Lower leg skin (tissue), 4 donors: Measurements from ENCODE around the gene SKIDA1. TPM values are rescaled to one million over a fixed set of nuclear protein-coding genes. Genes with fewer than 3 reads are reported as not detected.

Experiments
- DNase-seq, 2 donors: peaks; one replicate each; pipeline ENCODE4 v3.0.0-alpha.2; 2019; ENCODE audit warnings: low spot score in 2 of 2
- H3K4me3 ChIP-seq: fragments of 200-600 bp; sonication (generic); 2 replicates; pipeline ENCODE4 v1.5.1; 2017; ENCODE audit warnings: mild to moderate bottlenecking, low read depth; ENCODE audit not compliant: poor library complexity, severe bottlenecking
- POLR2A ChIP-seq, 2 donors: fragments of 450-650 bp; IDR thresholded peaks; one replicate each; pipeline ENCODE4 v1.6.1; 2016 to 2017; ENCODE audit warnings: antibody characterized with exemption in 2 of 2, mild to moderate bottlenecking in 1 of 2, moderate library complexity in 1 of 2
- WGBS, 2 donors: methylation state at CpG; one replicate each; pipeline ENCODE4 v1.1.5; 2018; 5-methylcytosine and 5-hydroxymethylcytosine counted together
- intact Hi-C: fragments of 100-400 bp; cut with DNase I; formaldehyde crosslinking; loops from one replicate; pipeline ENCODE4 v1.15.0; 2023; ENCODE audit warnings: low total_unique reads
- total RNA-seq, 4 donors: library from RNA; depleted of rRNA; stranded (reverse); fragments of >200 nt; gene quantifications; one replicate each; pipeline ENCODE4 v1.1.0, GENCODE V29; 2016
- TF ChIP-seq, protein P1 (sequence below), 3 donors: fragments of 450-650 bp; IDR thresholded peaks; one replicate each; pipeline ENCODE4 v1.5.1; 2016; ENCODE audit warnings: antibody characterized with exemption in 3 of 3, mild to moderate bottlenecking in 3 of 3, moderate library complexity in 2 of 3

Gene SKIDA1
- total RNA-seq, 4 donors from 2014 or later: 0.38 to 1.4 (median 0.96) TPM

DNA sequence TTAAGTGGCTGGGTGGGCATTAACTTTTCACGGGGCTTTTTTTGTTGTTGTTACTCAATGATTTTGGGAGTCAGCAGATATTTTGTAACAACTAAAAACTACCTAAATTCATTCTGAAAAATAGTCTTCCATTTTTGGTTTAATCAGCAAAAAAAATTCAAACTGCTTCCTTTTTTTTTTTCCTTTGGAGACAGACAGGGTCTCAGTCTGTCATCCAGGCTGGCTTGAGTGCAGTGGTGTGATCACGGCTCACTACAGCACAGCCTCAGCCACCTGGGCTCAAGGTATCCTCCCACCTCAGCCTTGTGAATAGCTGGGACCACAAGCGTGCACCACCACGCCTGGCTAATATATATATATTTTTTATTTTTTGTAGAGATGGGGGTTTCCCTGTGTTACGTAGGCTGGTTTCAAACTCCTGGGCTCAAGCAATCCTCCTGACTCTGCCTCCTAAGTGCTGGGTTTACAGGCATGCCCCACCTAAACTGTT is 36.5 kb downstream of the SKIDA1 start:
- peak in 1 of 2 donors; percentile 43 for DNase-seq
- no peak for TF ChIP-seq POLR2A (IDR thresholded peaks at IDR 0.05)
- TF ChIP-seq, protein P1, sequence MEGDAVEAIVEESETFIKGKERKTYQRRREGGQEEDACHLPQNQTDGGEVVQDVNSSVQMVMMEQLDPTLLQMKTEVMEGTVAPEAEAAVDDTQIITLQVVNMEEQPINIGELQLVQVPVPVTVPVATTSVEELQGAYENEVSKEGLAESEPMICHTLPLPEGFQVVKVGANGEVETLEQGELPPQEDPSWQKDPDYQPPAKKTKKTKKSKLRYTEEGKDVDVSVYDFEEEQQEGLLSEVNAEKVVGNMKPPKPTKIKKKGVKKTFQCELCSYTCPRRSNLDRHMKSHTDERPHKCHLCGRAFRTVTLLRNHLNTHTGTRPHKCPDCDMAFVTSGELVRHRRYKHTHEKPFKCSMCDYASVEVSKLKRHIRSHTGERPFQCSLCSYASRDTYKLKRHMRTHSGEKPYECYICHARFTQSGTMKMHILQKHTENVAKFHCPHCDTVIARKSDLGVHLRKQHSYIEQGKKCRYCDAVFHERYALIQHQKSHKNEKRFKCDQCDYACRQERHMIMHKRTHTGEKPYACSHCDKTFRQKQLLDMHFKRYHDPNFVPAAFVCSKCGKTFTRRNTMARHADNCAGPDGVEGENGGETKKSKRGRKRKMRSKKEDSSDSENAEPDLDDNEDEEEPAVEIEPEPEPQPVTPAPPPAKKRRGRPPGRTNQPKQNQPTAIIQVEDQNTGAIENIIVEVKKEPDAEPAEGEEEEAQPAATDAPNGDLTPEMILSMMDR (IDR thresholded peaks at IDR 0.05): no peak
- 77 to 81% methylated on average over 5 of the region's 5 CpGs for WGBS, 2 donors
- no peak overlapping the region for H3K4me3 ChIP-seq
- intact Hi-C loops: no loop called here

DNA sequence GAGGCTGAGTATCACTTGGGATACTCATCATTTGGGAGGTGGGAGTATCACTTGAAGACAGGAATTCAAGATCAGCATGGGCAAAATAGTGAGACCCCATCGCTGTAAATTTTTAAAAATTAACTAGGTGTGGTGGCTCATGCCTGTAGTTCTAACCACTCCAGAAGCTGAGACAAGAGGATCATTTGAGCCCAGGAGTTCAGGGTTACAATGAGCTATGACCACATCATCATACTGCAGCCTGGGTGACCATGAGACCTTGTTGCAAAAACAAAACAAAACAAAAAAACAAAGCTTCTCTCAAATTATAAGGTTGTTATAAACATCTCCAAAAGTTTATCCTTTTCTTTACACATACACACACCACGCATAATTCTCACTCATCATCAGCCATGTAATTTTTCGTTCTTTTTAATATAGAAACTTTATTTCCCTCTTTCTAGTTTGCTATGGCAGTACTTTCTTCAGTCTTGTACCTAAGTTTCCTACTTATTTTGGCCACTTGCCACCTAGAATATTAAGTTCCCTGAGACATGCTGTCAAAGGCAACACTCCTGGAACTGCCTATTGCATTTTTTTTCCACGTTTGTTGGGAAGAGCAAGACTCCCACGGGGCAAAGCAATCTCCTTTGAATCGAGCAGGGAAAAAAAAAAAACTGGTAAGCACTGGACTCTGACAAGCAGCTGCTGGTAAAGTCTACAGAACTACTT is 37.1 kb downstream of the SKIDA1 start:
- 47 to 49% methylated on average over 6 of the region's 6 CpGs for WGBS, 2 donors
- peak in 1 of 2 donors; percentile 21 for DNase-seq
- intact Hi-C loops: no loop called here
- no peak overlapping the region for H3K4me3 ChIP-seq
- TF ChIP-seq, protein P1 (IDR thresholded peaks at IDR 0.05): no peak
- no peak for TF ChIP-seq POLR2A (IDR thresholded peaks at IDR 0.05)

DNA sequence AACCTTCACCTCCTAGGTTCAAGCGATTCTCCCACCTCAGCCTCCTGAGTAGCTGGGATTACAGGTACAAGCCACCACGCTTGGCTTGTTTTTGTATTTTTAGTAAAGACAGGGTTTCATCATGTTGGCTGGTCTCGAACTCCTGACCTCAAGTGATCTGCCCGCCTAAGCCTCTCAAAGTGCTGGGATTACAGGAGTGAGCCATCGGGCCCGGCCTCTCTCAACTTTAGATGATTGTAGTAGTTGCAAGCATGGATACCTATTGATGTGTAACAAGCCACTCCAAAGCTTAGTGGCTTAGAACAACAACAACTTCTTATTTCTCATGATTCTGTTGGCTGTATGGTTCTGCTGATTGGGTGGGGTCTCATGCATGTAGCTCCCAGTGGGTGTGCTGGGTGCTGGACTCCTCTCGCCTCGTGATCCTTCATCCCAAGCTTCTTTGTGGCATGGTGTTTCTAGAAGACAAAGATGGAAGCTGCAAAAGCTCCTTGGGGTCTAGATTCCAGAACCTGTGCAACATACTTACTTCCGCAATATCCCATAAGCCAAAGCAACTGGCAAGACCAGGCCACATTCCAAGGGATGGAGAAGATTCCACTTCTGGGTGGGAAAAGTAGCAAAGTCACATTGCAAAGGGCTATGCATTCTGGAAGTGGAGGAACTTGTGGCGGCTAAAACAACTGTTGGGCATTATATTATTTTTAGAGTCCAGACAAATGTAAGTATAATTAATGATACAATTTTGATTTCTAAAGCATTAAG is 37.9 kb downstream of the SKIDA1 start:
- no peak overlapping the region for H3K4me3 ChIP-seq
- TF ChIP-seq POLR2A (IDR thresholded peaks at IDR 0.05): no peak
- TF ChIP-seq, protein P1 (IDR thresholded peaks at IDR 0.05): no peak
- intact Hi-C loops: no loop called here
- WGBS, 2 donors: 96% methylated on average over 10 of the region's 10 CpGs
- DNase-seq: peak in 1 of 2 donors; percentile 57

DNA sequence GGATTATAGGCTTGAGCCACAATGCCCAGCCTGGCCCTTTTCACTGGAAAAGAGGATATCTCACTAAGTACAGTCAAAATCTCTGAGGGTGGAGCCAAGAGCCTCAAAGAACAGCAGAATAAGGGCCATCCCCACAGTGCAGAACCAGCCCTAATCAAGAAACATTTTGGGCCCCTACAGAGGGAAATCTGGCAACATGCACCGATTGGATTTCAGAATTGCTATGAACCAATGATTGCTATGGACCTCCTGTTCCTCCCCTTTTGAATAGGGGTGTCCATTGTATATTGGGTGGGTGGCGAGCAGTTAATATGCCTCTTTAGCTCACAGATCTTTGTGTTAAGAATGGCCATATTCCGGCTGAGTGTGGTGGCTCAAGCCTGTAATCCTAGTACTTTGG is 42.7 kb downstream of the SKIDA1 start:
- 93 to 94% methylated on average over 3 of the region's 3 CpGs for WGBS, 2 donors
- DNase-seq: no peak
- intact Hi-C loops: no loop called here
- H3K4me3 ChIP-seq: no peak overlapping the region
- TF ChIP-seq, protein P1 (IDR thresholded peaks at IDR 0.05): no peak
- no peak for TF ChIP-seq POLR2A (IDR thresholded peaks at IDR 0.05)

DNA sequence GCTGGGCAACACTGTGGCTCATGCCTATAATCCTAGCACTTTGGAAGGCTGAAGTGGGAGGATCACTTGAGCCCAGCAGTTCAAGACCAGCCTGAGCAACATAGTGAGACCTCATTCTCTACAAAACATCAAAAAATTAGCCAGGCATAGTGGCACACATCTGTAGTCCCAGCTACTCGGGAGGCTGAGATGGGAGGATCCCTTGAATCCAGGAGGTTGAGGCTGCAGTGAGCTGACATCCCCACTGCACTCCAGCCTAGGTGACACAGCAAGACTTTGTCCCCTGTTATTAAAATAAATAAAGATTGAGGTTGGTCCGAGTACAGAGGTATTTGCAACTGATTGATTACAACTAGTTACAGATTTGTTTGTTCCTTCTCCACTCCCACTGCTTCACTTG is 44.1 kb downstream of the SKIDA1 start:
- no peak overlapping the region for H3K4me3 ChIP-seq
- TF ChIP-seq POLR2A (IDR thresholded peaks at IDR 0.05): no peak
- TF ChIP-seq, protein P1 (IDR thresholded peaks at IDR 0.05): no peak
- WGBS, 2 donors: 89 to 91% methylated on average over 2 of the region's 2 CpGs
- DNase-seq: no peak
- intact Hi-C loops: no loop called here
